HCT116 (cell line): ENCODE measurements around the gene TCF7L1. TPM values are rescaled to one million over a fixed set of nuclear protein-coding genes. Genes with fewer than 3 reads are reported as not detected.

Source experiments
- ATAC-seq: fragments of 200-7000 bp; cut with Tn5 transposase; 2 replicates; pipeline ENCODE4 v1.9.1; 2020; ENCODE audit warnings: mild to moderate bottlenecking, moderate library complexity
- BruUV-seq: library from RNA; stranded (reverse); fragments of 400-500 nt; replicated peaks from 2 replicates; lab custom pipeline; 2021; lab: Mats Ljungman, UMichigan
- CTCF ChIA-PET: fragments of 300-600 bp; sonication (Branson Sonifier 250); formaldehyde crosslinking; loops from one replicate; lab custom pipeline; 2021; ENCODE audit warnings: antibody characterized with exemption; lab: Charles Lee
- POLR2A ChIA-PET: fragments of 300-600, 350-600 bp; sonication (Branson Sonifier 250); formaldehyde crosslinking; loops from one replicate; lab custom pipeline; 2021; ENCODE audit warnings: antibody characterized with exemption; lab: Charles Lee
- RAD21 ChIA-PET, 2 experiments: fragments of 300-600 bp; sonication (Branson Sonifier 250); formaldehyde crosslinking; loops; one replicate each; lab custom pipeline; 2023; ENCODE audit warnings: low total read pairs in 2 of 2; ENCODE audit not compliant: uncharacterized antibody in 2 of 2, unreplicated experiment in 2 of 2, low non-redundant PET in 1 of 2; lab: Charles Lee
- DNase-seq: peaks from one replicate; pipeline ENCODE4 v3.0.0-alpha.2; 2010; ENCODE audit warnings: low read depth, low spot score
- H2AFZ ChIP-seq: fragments of 200-600 bp; shearing (Covaris generic), sonication (generic); 2 replicates; pipeline ENCODE4 v1.6.1; 2017; ENCODE audit warnings: low read depth, mixed run types, mixed read lengths, antibody characterized with exemption, low read length; ENCODE audit not compliant: poor library complexity, severe bottlenecking
- H3K27ac ChIP-seq: 2 replicates; pipeline ENCODE4 v1.5.1; 2012; ENCODE audit warnings: low read depth, low read length
- H3K27me3 ChIP-seq: fragments of 200-600 bp; sonication (generic); 2 replicates; pipeline ENCODE4 v1.6.1; 2016; ENCODE audit warnings: mixed run types, low read length, mixed read lengths; ENCODE audit not compliant: insufficient read depth
- H3K36me3 ChIP-seq, 2 experiments: fragments of 200-500 bp in 1 of 2; fragments of 200-600 bp in 1 of 2; sonication (Bioruptor generic) in 1 of 2; sonication (generic) in 1 of 2; 2 replicates each; pipeline versions ENCODE4 v1.5.1 to v1.6.1; 2014 to 2016; ENCODE audit warnings: low read length in 2 of 2, inconsistent platforms in 1 of 2, mixed read lengths in 1 of 2, mixed run types in 1 of 2; ENCODE audit not compliant: insufficient read depth in 2 of 2, control insufficient read depth in 1 of 2
- H3K4me1 ChIP-seq, 2 experiments: fragments of 200-600 bp in 1 of 2; sonication (generic) in 1 of 2; 2 replicates each; pipeline versions ENCODE4 v1.5.1 to v1.6.1; 2012 to 2017; ENCODE audit warnings: low read length in 2 of 2, inconsistent platforms in 1 of 2, mild to moderate bottlenecking in 1 of 2, mixed read lengths in 1 of 2, mixed run types in 1 of 2, moderate library complexity in 1 of 2; ENCODE audit not compliant: insufficient read depth in 2 of 2, control insufficient read depth in 1 of 2
- H3K4me2 ChIP-seq: fragments of 200-600 bp; sonication (generic); 2 replicates; pipeline ENCODE4 v1.6.1; 2017; ENCODE audit warnings: mixed run types, low read length, mixed read lengths
- H3K4me3 ChIP-seq, 2 experiments: fragments of 200-600 bp in 1 of 2; sonication (generic) in 1 of 2; replicated peaks in 1 of 2; 2 replicates each; pipeline ENCODE4 v1.5.1; 2011 to 2016; ENCODE audit warnings: low read length in 2 of 2, control low read depth in 1 of 2, low read depth in 1 of 2, mild to moderate bottlenecking in 1 of 2, mixed read lengths in 1 of 2, mixed run types in 1 of 2
- H3K79me2 ChIP-seq: fragments of 200-600 bp; sonication (generic); 2 replicates; pipeline ENCODE4 v1.6.1; 2017; ENCODE audit warnings: mild to moderate bottlenecking, mixed run types, low read length, moderate library complexity, mixed read lengths; ENCODE audit not compliant: insufficient read depth
- H3K9ac ChIP-seq: fragments of 200-600 bp; sonication (generic); 2 replicates; pipeline ENCODE4 v1.6.1; 2016; ENCODE audit warnings: low read length, mixed read lengths
- H3K9me2 ChIP-seq: fragments of 200-600 bp; sonication (generic), shearing (Covaris generic); 2 replicates; pipeline ENCODE4 v1.6.1; 2017; ENCODE audit warnings: mixed run types, mild to moderate bottlenecking, moderate library complexity; ENCODE audit not compliant: insufficient read depth
- H3K9me3 ChIP-seq, 2 experiments: fragments of 200-500 bp in 1 of 2; fragments of 200-600 bp in 1 of 2; sonication (Bioruptor generic) in 1 of 2; sonication (generic) in 1 of 2; 2 replicates each; pipeline ENCODE4 v1.6.1; 2014 to 2017; ENCODE audit warnings: low read length in 2 of 2, mixed read lengths in 2 of 2, inconsistent platforms in 1 of 2, low read depth in 1 of 2, mild to moderate bottlenecking in 1 of 2, mixed run types in 1 of 2, moderate library complexity in 1 of 2; ENCODE audit not compliant: control insufficient read depth in 1 of 2, insufficient read depth in 1 of 2
- H4K20me1 ChIP-seq: fragments of 200-600 bp; sonication (generic), shearing (Covaris generic); 2 replicates; pipeline ENCODE4 v1.6.1; 2017; ENCODE audit warnings: mixed run types, mild to moderate bottlenecking, moderate library complexity; ENCODE audit not compliant: insufficient read depth
- CBX3 ChIP-seq: IDR thresholded peaks from 2 replicates; pipeline ENCODE4 v1.6.1; 2012; ENCODE audit warnings: low read depth
- EGR1 ChIP-seq: IDR thresholded peaks from 2 replicates; pipeline ENCODE4 v1.6.1; 2012; ENCODE audit warnings: low read depth
- ELF1 ChIP-seq: IDR thresholded peaks from 2 replicates; pipeline ENCODE4 v1.6.1; 2012; ENCODE audit warnings: low read depth, borderline replicate concordance
- EZH2phosphoT487 ChIP-seq: fragments of 200-600 bp; IDR thresholded peaks from 2 replicates; pipeline ENCODE4 v1.6.1; 2018; ENCODE audit warnings: antibody characterized with exemption, borderline replicate concordance
- JUND ChIP-seq: IDR thresholded peaks from 2 replicates; pipeline ENCODE4 v1.6.1; 2012
- MAX ChIP-seq: IDR thresholded peaks from 2 replicates; pipeline ENCODE4 v1.6.1; 2012
- POLR2A ChIP-seq: IDR thresholded peaks from 2 replicates; pipeline ENCODE4 v1.7.0; 2011; ENCODE audit warnings: borderline replicate concordance; ENCODE audit not compliant: insufficient read depth, insufficient read length; ENCODE audit errors: extremely low read depth
- POLR2AphosphoS5 ChIP-seq: IDR thresholded peaks from 2 replicates; pipeline ENCODE4 v1.6.1; 2011; ENCODE audit warnings: mild to moderate bottlenecking, low read depth, low read length, moderate library complexity
- RAD21 ChIP-seq: IDR thresholded peaks from 2 replicates; pipeline ENCODE4 v1.6.1; 2012; ENCODE audit warnings: low read depth, mild to moderate bottlenecking
- SIN3A ChIP-seq: IDR thresholded peaks from 2 replicates; pipeline ENCODE4 v1.6.1; 2012; ENCODE audit warnings: low read depth
- TCF7L2 ChIP-seq: IDR thresholded peaks from 2 replicates; pipeline ENCODE4 v1.7.0; 2011; ENCODE audit warnings: borderline replicate concordance, inconsistent platforms; ENCODE audit not compliant: insufficient read depth, insufficient read length; ENCODE audit errors: extremely low read depth
- YY1 ChIP-seq: IDR thresholded peaks from 2 replicates; pipeline ENCODE4 v1.6.1; 2011; ENCODE audit warnings: low read length, low read depth, moderate library complexity, mild to moderate bottlenecking; ENCODE audit not compliant: insufficient replicate concordance; ENCODE audit errors: extremely low read depth
- ZFX ChIP-seq: fragments of 450-650 bp; IDR thresholded peaks from 2 replicates; pipeline ENCODE4 v1.6.1; 2017
- ZNF274 ChIP-seq: fragments of 200-500 bp; sonication (Bioruptor generic); IDR thresholded peaks from 2 replicates; pipeline ENCODE4 v1.6.1; 2014; ENCODE audit warnings: mild to moderate bottlenecking, low read depth, low read length, inconsistent platforms
- intact Hi-C: fragments of 100-400 bp; cut with micrococcal nuclease; formaldehyde crosslinking; loops from 2 replicates; pipeline ENCODE4 v1.10.0; 2022
- total RNA-seq: library from RNA; stranded (reverse); gene quantifications from one replicate; pipeline ENCODE4 v1.2.1, GENCODE V29; 2021; ENCODE audit not compliant: unreplicated experiment

The TCF7L1 gene
- total RNA-seq, 1 experiment from 2014 or later = 10.3 TPM

- intact Hi-C loops = no loop called here
- H3K9ac ChIP-seq = no peak overlapping the region
- peak overlapping the region; percentile 37 for H3K4me2 ChIP-seq
- peaks cover 10 to 16% of the 10 kb centered on the region in 2 experiments; a peak in 3 of 4 replicates for H3K4me1 ChIP-seq
- H3K4me3 ChIP-seq = no peak overlapping the region
- H3K27me3 ChIP-seq = no peaks in the 10 kb centered on the region
- ATAC-seq = no peak
- no TSS peak for BruUV-seq
- H3K9me3 ChIP-seq = no peaks in the 10 kb centered on the region
- DNase-seq = no peak
- ChIA-PET RAD21 (interaction anchor here in 1 of 2 experiments (0.5 to 0.6 kb wide), 2 partner anchors 30 to 195 kb away, joined by 3 read pairs; no protein-coding TSS in a partner anchor), POLR2A (no interaction called here)
- H3K36me3 ChIP-seq = no peaks in the 10 kb centered on the region
- H2AFZ ChIP-seq = no peak overlapping the region
- no peak for TF ChIP-seq EGR1
- TF ChIP-seq SIN3A = no peak
- no peak for TF ChIP-seq YY1
- TF ChIP-seq MAX = no peak
- no peak for TF ChIP-seq ZFX
- no peak for TF ChIP-seq CBX3
- TF ChIP-seq JUND = no peak
- TF ChIP-seq ELF1 = no peak
- TF ChIP-seq ZNF274 = no peak
- no peak for TF ChIP-seq RAD21
- TF ChIP-seq POLR2A = no peak
- no peak for TF ChIP-seq POLR2AphosphoS5
- no peak for TF ChIP-seq EZH2phosphoT487
- TF ChIP-seq TCF7L2 = no peak
- TF ChIP-seq, all 23 proteins: peak for 0
- CTCF ChIA-PET = interaction anchor here (2.1 kb wide), 1 partner anchor 10 kb away, joined by 9 read pairs; no protein-coding TSS in a partner anchor
- H3K27ac ChIP-seq = no peak overlapping the region
- H3K9me2 ChIP-seq = no peaks in the 10 kb centered on the region
- no peaks in the 10 kb centered on the region for H4K20me1 ChIP-seq
- H3K79me2 ChIP-seq = no peaks in the 10 kb centered on the region
Observed at GRCh38 chr2:85255813-85256594, 122.8 kb downstream of the TCF7L1 start.
